Measurements from ENCODE around the gene ANKRD34B.

The ANKRD34B gene

GRCh38 chr5:80569086-80569960 is 757 bp downstream of the ANKRD34B start:
- DNase-seq (ENCODE audit: low spot score): no peak

GRCh38 chr5:80568251-80568650 is 1.8 kb downstream of the ANKRD34B start:
- DNase-seq (ENCODE audit: low spot score): no peak

GRCh38 chr5:80566711-80567259 is 3.3 kb downstream of the ANKRD34B start:
- DNase-seq (ENCODE audit: low spot score): no peak

GRCh38 chr5:80565330-80565729 is 4.8 kb downstream of the ANKRD34B start:
- DNase-seq (ENCODE audit: low spot score): no peak

GRCh38 chr5:80559244-80559643 is 10.8 kb downstream of the ANKRD34B start:
- no peak for DNase-seq (ENCODE audit: low spot score)

- DNase-seq (ENCODE audit: low spot score): no peak
These were observed 15.0 kb downstream of the ANKRD34B start for GRCh38 chr5:80555099-80555498.

GRCh38 chr5:80554646-80555045 is 15.4 kb downstream of the ANKRD34B start:
- no peak for DNase-seq (ENCODE audit: low spot score)

GRCh38 chr5:80541392-80541791 is 28.7 kb downstream of the ANKRD34B start:
- DNase-seq (ENCODE audit: low spot score): no peak

GRCh38 chr5:80540691-80541090 is 29.4 kb downstream of the ANKRD34B start:
- no peak for DNase-seq (ENCODE audit: low spot score)

- DNase-seq (ENCODE audit: low spot score): peak; percentile 67
These were observed 53.3 kb downstream of the ANKRD34B start for GRCh38 chr5:80516826-80517225.

GRCh38 chr5:80509362-80509761 is 60.7 kb downstream of the ANKRD34B start:
- no peak for DNase-seq (ENCODE audit: low spot score)

GRCh38 chr5:80508844-80509243 is 61.2 kb downstream of the ANKRD34B start:
- no peak for DNase-seq (ENCODE audit: low spot score)

GRCh38 chr5:80507663-80508062 is 62.4 kb downstream of the ANKRD34B start:
- no peak for DNase-seq (ENCODE audit: low spot score)

Data from SW480 (cell line).